ENCODE measurements around the gene TMEM86A. TPM values are rescaled to one million over a fixed set of nuclear protein-coding genes. Genes with fewer than 3 reads are reported as not detected.

The TMEM86A gene
- total and polyA plus RNA-seq, 2 of the 13 experiments (the other 11 are each of a cell fraction or from before 2014, with no cell fraction given) = 0.03 to 0.07 TPM

GRCh38 chr11:18692941-18693760 lies 5.4 kb upstream of the TMEM86A start:
- intact Hi-C loops (cut with micrococcal nuclease; ENCODE audit: unreplicated experiment) = no loop called here
- POLR2A ChIA-PET = no interaction called here
- no peak for TF ChIP-seq GATAD2A (CRISPR knock-in tag; IDR thresholded peaks at IDR 0.05)
- TF ChIP-seq, protein P1, sequence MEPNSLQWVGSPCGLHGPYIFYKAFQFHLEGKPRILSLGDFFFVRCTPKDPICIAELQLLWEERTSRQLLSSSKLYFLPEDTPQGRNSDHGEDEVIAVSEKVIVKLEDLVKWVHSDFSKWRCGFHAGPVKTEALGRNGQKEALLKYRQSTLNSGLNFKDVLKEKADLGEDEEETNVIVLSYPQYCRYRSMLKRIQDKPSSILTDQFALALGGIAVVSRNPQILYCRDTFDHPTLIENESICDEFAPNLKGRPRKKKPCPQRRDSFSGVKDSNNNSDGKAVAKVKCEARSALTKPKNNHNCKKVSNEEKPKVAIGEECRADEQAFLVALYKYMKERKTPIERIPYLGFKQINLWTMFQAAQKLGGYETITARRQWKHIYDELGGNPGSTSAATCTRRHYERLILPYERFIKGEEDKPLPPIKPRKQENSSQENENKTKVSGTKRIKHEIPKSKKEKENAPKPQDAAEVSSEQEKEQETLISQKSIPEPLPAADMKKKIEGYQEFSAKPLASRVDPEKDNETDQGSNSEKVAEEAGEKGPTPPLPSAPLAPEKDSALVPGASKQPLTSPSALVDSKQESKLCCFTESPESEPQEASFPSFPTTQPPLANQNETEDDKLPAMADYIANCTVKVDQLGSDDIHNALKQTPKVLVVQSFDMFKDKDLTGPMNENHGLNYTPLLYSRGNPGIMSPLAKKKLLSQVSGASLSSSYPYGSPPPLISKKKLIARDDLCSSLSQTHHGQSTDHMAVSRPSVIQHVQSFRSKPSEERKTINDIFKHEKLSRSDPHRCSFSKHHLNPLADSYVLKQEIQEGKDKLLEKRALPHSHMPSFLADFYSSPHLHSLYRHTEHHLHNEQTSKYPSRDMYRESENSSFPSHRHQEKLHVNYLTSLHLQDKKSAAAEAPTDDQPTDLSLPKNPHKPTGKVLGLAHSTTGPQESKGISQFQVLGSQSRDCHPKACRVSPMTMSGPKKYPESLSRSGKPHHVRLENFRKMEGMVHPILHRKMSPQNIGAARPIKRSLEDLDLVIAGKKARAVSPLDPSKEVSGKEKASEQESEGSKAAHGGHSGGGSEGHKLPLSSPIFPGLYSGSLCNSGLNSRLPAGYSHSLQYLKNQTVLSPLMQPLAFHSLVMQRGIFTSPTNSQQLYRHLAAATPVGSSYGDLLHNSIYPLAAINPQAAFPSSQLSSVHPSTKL (CRISPR knock-in tag; IDR thresholded peaks at IDR 0.05) = no peak
- no peak for TF ChIP-seq MAFF (IDR thresholded peaks at IDR 0.05; ENCODE audit: low read depth, low read length)
- TF ChIP-seq AGO2 (optimal IDR thresholded peaks at IDR 0.05; ENCODE audit: low read depth, low read length) = no peak
- no peak for TF ChIP-seq ZNF724P (CRISPR knock-in tag; IDR thresholded peaks at IDR 0.05; ENCODE audit: borderline replicate concordance)
- TF ChIP-seq ZNF484 (CRISPR knock-in tag; IDR thresholded peaks at IDR 0.05; ENCODE audit: borderline replicate concordance, low read depth) = no peak
- no peak for TF ChIP-seq ZBTB42 (CRISPR knock-in tag; IDR thresholded peaks at IDR 0.05)
- no peak for TF ChIP-seq ZSCAN25 (CRISPR knock-in tag; IDR thresholded peaks at IDR 0.05)
- no peak for TF ChIP-seq ZNF33B (CRISPR knock-in tag; IDR thresholded peaks at IDR 0.05)
- no peak for TF ChIP-seq FOXM1 (CRISPR knock-in tag; IDR thresholded peaks at IDR 0.05)
- no peak for TF ChIP-seq BCLAF1 (IDR thresholded peaks at IDR 0.05)
- no peak for TF ChIP-seq ARHGAP35 (CRISPR knock-in tag; IDR thresholded peaks at IDR 0.05; ENCODE audit: borderline replicate concordance)
- TF ChIP-seq ZSCAN22 (CRISPR knock-in tag; IDR thresholded peaks at IDR 0.05) = no peak
- TF ChIP-seq ZBTB4 (CRISPR knock-in tag; IDR thresholded peaks at IDR 0.05; ENCODE audit: borderline replicate concordance) = no peak
- no peak for TF ChIP-seq ZNF678 (CRISPR knock-in tag; IDR thresholded peaks at IDR 0.05)

More at GRCh38 chr11:18692941-18693760, 5.4 kb upstream of the TMEM86A start:
- H3K9ac ChIP-seq (ENCODE audit: insufficient read depth, low read depth, low read length) = no peak overlapping the region
- CTCF ChIA-PET (ENCODE audit: low intra/inter-chr PET ratio, low total read pairs) = no interaction called here
- H3K4me2 ChIP-seq (ENCODE audit: low read depth, low read length) = no peak overlapping the region
- 27% methylated on average over 7 of the region's 9 CpGs for WGBS (ENCODE audit: low lambda C conversion rate)
- no peaks in the 10 kb centered on the region for H3K36me3 ChIP-seq (replicated peaks in 1 of 2; ENCODE audit: control insufficient read depth in 1 of 2, insufficient read depth in 2 of 2, low read length in 2 of 2)
- FAIRE-seq (no peak), ATAC-seq (no peak), DNase-seq (ENCODE audit: low spot score) (no peak)
- H3K27me3 ChIP-seq (ENCODE audit: control insufficient read depth in 1 of 2, insufficient read depth in 2 of 2, low read length in 2 of 2) = peaks cover 2 to 9% of the 10 kb centered on the region in 2 experiments; a peak in 1 of 5 replicates
- H3K27ac ChIP-seq (ENCODE audit: extremely low read length, insufficient read depth, low read length) = no peak overlapping the region
- H2AFZ ChIP-seq (ENCODE audit: low read length) = no peak overlapping the region
- in situ Hi-C loops (cut with HindIII; ENCODE audit: extremely low pct_ligation_motif_present, low pct_unique_long_range_greater_than_20kb) = no loop called here
- H3K4me3 ChIP-seq (replicated peaks in 1 of 3; ENCODE audit: insufficient read depth in 1 of 3, low read depth in 2 of 3, low read length in 3 of 3) = no peak overlapping the region
- H3K4me1 ChIP-seq (ENCODE audit: insufficient read depth, low read length) = peaks cover 3% of the 10 kb centered on the region
- H3K79me2 ChIP-seq (ENCODE audit: insufficient read depth, low read length) = no peaks in the 10 kb centered on the region
- no TSS peak for BruUV-seq (replicated peaks)
- no peaks in the 10 kb centered on the region for H4K20me1 ChIP-seq (ENCODE audit: insufficient read depth, low read length)
- H3K9me3 ChIP-seq (ENCODE audit: low read length) = no peaks in the 10 kb centered on the region
